NOMO-1 treated with dmso at 0.1 percent for 144 hours (cell line): ENCODE results near the gene INTS11.

Experiments
- DNase-seq: peaks from one replicate; lab custom pipeline; 2025; ENCODE audit not compliant: unreplicated experiment; lab: John Stamatoyannopoulos, UW

Gene INTS11

DNA sequence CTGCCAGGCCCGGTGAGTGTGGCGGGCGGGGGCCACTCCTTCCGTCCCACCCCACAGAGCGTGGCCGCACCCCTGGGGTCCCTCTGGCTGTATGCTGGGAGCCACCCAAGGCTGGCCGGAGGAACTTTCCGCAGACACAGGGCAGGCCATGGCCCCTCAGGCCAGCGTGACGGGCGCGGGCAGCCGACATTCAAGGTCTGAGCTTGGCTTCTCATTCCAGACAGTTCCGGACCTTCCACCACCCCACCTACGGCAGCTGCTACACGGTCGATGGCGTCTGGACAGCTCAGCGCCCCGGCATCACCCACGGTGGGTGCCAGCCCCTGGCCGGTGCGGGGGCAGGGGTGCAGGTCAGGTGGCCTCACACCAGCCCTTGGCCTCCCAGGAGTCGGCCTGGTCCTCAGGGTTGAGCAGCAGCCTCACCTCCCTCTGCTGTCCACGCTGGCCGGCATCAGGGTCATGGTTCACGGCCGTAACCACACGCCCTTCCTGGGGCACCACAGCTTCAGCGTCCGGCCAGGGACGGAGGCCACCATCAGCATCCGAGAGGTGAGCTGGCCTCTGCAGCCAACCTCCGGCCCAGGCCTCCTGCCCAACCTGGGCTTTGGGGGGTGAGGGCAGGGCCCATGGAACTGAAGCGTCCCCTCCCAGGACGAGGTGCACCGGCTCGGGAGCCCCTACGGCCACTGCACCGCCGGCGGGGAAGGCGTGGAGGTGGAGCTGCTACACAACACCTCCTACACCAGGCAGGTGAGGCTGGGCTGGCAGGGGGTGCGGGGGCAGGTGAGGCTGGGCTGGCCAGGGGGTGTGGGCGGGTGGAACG is 37.0 kb downstream of the INTS11 start:
- no peak for DNase-seq

DNA sequence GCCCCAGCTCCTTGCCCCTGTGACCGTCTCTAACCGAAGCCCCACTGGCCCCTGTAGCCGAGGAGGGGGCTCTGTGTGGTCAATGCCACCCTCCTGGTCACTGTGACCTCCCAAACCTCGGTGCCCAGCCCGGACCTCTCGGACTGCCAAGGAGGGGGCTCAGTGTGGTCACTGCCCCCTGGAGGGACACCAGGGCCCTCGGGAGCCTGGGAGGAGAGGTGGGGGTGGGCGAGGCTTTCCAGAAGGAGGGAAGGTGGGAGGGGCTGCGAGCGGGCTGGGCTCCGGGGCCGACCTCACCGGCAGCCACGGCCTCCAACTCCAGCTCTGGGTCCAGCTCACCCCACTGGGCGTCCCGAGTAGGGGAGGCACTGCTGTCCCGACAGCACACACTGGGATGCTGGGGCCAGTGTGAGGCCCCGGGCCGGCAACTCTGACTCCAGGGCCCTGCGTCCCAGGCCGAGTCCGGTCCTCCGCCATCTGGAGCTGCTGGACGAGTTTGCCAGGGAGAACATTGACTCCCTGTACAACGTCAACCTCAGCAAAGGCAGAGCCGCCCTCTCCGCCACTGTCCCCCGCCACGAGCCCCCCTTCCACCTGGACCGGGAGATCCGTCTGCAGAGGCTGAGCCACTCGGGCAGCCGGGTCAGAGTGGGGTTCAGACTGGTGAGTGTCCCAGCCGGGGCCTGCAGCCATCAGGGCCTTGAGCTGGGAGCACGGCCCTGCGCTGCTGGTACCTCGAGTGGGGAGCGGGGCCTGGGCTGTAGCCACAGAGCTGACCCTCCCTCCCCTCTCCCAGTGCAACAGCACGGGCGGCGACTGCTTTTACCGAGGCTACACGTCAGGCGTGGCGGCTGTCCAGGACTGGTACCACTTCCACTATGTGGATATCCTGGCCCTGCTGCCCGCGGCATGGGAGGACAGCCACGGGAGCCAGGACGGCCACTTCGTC is 37.9 kb downstream of the INTS11 start:
- no peak for DNase-seq

DNA sequence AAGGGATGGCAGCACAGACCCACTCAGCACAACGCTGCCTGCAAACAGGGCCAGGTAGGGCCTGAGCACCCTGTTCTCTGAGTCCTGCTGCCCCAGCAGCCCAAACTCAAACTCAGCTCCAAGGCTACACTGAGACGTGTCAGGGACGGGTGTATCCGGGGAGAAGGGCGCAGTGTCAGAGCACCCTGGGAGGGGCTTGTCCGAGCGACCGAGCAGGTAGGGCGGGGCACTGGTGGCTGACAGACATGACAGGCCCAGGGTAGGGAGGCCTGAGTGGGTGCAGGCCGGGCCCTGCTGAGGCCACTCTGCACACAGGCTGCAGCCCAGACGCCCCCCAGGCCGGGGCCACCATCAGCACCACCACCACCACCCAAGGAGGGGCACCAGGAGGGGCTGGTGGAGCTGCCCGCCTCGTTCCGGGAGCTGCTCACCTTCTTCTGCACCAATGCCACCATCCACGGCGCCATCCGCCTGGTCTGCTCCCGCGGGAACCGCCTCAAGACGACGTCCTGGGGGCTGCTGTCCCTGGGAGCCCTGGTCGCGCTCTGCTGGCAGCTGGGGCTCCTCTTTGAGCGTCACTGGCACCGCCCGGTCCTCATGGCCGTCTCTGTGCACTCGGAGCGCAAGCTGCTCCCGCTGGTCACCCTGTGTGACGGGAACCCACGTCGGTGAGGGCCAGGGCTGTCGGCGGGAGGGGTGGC is 38.7 kb downstream of the INTS11 start:
- DNase-seq: no peak

DNA sequence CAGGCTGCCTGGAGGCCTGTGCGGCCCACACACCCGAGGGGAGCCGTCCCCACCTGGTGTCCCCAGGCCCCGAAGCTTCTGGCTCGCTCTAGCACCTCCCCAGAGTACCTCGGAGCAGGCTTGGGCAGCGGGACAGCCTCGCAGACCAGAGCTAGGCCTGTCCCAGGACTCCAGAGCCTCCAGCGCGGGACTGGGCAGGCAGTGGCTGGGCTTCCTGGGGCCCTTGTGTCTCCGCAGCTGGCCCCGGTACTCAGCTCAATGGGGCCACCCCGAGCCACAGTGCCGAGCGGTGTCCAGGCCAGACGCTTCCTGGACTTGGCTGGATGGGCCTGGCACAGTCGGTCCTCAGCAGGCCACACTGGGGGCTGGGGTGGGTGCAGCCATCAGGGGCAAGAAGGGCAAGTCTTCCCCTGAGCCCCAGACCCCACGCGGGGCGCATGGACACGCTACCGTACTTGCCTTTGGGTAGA is 39.3 kb downstream of the INTS11 start:
- DNase-seq: no peak

DNA sequence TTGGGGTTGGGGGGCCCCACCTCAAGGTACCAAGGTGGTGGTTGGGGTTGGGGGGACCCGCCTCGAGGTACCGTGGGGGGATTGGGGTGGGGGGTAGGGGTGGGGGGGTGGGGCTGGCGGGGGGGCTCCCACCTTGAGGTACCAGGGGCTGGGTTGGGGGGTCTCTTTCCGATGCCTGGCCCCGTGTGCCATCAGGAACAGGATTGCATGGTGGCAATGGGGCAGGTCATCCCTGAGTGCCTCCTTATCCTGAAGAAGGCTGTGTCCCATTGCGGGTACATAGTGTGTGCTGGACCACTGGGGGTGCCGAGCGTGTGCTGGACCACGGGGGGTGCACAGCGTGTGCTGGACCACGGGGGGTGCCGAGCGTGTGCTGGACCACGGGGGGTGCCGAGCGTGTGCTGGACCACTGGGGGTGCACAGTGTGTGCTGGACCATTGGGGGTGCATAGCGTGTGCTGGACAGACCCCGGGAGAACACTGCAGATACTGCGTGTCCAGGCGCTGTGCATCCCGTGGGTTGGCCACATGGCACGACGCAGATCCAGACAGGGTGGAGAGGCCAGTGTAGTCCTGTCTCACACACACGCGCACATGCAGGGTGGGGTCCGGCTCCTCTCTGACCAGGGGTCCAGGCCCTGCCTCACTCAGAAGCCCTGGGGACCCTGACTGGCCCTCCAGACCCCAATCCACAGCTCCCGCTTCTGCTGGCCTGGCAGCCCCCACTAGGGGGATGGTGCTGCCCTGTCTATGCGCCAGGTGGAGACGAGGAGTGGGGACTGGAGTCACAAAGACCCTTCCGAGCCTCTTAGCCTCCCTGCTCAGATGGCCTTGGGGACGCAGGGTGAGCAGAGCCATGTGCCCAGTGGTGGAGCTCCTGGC is 40.0 kb downstream of the INTS11 start:
- no peak for DNase-seq

DNA sequence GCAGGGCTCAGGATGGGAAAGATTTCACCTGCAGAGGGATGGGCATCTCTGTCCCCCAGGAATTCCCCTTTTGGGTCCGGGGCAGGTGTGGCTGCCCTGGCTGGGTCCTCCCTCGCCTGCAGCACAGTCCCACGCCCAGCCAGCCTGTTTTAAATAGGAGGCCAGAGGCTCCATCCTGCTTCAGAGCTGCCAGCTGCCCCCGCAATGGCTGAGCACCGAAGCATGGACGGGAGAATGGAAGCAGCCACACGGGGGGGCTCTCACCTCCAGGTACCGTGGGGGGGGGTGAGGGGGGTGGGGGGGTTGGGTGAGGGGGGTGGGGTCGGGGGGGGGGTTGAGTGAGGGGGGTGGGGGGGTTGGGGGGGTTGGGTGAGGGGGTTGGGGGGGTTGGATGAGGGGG is 40.6 kb downstream of the INTS11 start:
- DNase-seq: no peak

DNA sequence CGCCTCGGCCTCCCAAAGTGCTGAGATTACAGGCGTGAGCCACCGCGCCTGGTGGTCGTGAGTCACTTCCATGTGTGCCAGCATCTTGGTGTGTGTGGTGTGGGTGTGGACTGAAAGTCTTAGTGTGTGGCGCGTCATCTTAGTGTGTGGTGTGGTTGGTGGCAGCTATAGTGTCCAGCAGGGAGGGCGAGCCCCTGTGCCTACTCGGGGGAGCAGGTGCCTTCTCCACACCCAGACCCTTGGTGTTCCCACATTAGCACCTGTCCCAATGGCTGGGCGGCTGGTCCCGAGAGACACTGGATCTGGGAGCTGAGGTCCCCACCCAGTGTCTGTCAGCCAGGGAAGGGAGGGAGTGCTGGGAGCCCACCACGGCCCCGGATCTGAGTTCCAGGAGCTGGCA is 41.5 kb downstream of the INTS11 start:
- no peak for DNase-seq

DNA sequence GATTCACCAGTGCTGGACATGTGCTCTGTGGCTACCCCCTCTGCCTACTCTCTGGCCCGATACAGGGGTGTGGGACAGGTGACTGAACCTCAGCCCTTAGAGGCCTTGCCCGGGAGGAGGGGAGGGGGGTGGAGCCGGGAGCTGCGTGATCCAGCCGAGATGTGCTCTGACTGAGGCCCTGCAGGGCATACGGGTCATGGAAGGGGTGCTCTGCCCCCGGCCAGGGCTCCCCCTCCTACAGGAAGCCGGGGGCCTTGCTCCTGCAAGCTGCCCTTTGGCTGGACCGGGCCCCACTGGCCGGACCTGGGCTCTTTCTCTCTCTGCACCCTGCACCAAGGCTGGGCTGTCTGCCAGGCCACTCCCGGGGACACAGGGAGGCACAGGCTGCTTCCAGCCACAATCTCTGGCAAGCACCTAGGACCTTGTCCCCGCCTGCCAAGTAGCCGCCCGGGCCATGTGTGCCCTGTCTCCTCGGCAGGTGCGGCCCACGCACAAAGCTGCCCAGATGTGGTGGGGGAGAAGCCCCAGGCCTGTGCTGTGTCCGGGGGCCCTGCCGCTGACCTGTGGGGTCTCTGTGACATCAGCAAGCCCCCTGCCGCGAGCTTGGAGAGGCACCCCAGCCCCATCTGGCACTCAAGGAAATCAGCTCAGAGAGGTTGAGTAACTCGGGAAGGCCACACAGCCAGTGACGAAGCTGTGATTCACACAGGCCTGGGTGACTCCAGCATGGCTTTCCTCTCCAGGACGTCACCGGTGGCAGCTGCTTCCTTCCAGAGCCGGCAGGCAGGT is 42.7 kb downstream of the INTS11 start:
- no peak for DNase-seq

DNA sequence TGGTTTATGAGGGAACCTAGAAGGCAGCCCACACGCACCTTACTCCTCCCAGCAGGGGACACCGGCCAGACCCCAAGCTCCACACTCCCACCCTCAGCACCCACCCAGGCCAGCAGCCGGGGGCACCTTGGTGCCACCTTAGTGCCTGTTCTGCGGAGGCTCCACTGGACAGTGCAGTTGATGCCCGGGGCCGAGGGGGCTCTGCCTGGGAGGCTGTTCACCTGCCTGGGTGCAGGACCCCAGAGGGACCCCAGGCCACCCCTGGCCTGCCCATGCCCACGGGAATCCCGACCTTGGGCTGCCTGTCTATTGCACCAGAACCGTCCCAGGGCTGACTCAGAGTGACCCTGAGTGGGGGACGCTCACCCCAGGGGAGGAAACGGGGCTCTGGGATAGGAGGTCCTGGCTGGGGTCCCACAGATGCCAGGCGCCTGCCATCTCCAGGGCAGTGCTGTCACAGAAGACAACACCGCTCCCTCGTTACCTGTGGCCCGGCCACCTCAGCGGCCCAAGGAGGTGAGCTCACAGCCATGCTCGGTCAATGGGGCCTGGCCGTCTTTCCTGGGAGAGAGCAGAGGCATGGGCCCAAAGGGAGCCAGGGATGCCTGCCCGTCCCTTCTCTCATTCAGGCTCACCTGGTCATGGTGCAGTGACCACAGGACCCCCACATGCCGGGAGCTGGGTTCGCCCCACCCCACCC is 43.5 kb downstream of the INTS11 start:
- no peak for DNase-seq

DNA sequence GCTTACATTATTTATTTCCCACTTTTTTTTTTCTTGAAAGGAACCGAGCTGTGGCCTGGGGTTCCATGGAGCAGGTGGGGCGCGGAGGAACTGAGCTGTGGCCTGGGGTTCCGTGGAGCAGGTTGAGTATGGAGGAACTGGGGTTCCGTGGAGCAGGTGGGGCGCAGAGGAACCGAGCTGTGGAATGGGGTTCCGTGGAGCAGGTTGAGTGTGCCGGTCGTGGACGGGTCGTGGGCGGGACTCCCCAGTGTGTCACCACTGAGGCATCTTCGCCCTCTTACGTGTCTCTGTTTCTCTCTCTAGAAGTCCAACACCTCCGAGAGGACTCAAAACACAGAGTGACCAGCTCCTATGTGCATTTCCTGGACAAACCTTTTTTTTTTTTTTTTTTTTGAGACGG is 45.4 kb downstream of the INTS11 start:
- no peak for DNase-seq

DNA sequence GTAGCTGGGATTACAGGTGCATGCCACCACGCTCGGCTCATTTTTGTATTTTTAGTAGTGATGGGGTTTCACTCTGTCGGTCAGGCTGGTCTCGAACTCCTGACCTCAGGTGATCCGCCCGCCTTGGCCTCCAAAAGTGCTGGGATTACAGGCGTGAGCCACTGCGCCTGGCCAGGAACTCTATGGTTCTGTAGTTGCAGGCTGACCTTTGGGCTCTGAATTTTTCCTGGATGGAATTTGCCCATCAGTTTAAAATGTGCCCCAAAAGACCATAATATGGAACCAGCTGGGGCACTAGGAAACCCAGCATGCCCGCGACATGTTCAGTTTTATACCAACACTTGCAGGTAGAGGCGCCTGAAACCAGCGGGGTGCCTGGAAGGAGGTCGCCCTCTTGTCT is 45.8 kb downstream of the INTS11 start:
- DNase-seq: no peak

DNA sequence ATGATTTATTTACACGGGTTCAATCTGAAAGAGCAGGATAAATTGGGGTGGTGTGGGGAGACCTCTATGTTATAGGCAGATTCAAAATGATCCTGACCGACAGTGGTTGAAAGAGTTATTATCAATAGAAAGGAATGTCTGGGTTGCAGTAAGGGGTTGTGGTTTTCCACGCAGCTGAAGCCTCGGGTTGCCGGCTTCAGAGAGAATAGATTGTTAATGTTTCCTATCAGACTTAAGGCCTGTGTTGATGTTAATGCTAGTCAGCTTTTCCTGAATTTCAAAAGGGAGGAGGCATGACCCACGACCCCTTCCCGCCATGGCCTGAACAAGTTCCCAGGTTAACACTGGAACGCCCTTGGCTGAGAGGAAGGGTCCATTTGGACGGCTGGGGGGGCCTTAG is 48.6 kb downstream of the INTS11 start:
- DNase-seq: no peak

DNA sequence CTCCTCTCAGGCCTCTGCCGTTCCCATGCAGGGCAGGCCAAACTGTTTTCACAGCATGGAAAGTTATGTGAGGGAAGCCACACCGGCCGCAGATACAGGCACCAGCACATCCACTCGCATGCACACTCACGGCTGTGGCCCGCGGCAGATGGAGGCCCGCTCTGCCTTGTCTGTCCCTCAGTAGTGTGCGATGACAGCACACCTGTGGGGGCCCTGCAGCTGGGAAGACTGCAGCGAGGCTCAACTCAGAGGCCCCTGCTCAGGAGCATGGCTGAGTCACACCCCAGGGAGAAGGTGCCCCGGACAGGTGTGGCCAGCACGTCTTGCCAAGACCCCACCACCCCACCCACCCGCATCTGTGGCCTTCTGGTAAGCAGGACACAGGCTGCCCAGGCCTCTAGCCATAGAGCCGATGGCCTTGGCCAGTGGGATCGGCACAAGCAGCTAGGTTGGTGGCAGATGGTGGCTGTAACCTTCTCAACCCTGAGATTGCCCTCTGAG is 49.5 kb downstream of the INTS11 start:
- DNase-seq: no peak

DNA sequence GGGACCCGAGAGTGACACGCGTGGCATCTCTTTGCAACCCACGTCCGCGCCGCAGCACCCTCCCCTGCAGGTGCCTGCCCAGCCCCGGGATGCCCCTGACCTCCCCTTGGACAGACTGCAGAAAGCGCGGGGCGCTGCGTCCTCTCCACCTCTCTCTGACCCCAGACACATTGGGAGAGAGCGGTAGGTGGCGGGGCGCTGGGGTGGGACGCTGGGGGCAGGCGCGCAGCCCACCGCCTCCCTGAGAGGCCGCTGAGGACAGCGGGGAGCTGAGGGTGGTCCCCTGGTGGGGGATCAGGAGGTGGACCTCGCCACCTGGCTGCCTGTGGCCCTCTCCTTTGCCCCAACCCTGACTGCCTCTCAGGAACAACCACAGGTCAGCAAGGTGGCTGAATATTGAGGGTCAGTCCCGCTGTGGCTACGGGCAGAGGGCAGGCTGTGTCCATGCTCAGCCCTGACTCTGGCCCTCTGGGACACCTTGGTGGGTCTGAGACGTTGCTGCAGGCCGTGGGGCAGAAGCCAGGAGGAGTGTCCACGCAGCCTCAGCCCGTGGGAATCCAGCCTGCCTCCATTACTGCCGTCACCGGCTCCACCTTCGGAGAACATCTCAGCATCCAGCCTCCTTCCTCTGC is 50.0 kb downstream of the INTS11 start:
- no peak for DNase-seq

DNA sequence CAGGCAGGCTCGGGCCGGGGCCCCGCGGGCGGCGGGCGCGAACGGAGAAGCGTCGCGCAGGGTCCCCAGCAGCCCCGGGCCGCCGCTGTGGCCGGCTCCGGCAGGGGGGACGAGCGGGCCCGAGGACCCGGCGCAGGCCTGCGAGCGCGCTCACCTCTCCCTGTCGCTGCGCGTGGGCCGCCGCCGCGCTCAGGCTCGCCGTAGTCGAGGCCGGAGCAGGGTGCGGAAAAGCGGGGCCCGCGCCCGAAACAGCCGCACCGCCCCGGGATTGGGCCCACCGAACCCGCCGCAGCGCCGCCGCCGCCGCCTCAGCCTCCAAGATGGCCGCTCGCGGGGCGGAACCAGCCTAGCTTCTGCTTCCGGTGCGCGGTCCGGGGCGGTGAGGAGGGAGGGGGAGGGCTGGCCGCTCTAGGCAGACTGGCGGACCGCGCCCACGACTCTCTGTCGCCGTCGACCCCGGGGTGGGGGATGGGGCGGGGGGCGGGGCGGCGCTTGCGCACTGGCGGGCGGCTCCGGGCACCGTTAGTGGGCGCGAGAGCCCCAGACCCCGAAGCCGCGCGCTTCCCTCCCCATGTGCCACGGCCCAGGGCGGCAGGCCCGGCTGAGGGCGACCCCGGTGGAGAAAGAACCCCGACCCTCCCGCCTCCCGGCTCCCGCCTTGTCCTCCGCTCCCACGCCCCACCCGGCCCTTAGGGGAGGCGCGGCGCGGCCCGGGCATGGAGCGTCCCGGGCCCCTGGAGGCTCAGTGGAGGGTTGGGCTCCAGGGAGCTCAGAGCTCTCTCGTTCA is 50.8 kb downstream of the INTS11 start, which contains the start of gene UBE2J2:
TSS of gene UBE2J2 (minus strand) at position 343 of the 787 bp plus-strand sequence. CDS start 5,862 bp downstream, outside the sequence.
- DNase-seq: peak; percentile 87

DNA sequence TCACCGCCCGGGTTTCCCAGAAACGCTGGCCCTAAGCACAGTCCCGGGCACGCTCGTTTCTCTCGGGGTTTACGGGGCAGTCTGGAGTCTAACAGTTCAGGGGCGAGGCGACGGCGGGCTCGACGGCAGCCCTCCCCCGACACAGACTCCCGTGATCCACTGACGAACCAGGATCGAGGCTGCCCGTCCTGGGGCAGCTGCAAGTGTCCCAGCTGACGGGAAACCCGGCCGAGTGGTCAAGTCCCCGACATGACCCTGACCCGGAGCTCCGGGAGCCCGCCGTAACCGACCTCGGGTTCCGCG is 51.3 kb downstream of the INTS11 start:
- DNase-seq: no peak

DNA sequence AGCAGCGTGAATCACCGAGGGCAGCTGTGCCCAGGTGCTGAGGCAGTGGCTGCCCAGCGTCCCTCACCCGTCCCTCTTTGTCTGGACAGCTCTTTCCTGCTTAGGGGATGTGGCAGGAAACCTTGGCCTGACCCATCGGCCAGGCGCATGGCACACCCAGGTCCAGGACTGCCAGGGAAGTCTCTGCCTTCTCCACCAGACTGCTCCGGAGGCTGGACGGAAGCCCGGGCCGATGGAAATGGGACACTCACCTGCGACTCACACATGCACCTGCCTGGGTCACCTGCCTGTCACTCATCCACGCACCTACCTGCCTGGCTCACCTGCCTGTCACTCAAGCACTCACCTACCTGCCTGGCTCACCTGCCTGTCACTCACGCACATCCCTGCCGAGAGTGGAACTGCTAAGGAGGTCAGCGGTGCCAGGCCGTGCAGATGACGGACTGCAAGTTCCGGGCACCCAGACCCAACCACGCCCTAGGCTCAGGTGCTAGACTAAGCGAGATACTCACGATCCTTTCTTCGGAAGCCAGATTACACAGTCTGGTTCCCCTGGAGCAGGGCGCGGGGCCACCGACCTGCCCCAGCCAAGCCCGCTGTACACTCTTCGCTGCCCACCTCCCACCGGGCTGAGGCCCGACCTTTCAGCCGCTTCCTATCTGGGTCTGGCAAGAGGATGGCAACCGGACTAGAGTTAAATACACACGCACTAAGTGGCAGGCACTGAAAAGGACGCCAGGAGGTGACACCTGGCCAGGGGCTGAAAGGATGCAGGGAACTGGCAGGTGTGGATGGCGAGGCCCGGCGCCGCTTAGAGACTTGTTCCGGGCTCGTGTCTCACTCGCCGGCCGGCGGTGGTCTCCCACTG is 51.9 kb downstream of the INTS11 start:
- DNase-seq: no peak
